MV-4-11 (cell line): ENCODE data around the gene MED15.
"Not testable (repeated sequence)": the region's sequence is repeated elsewhere in the genome, so short reads cannot be mapped to it uniquely, and the experiment has no call there.

Experiments used
- DNase-seq: peaks from one replicate; lab custom pipeline; 2025; lab: John Stamatoyannopoulos, UW

The MED15 gene

DNA sequence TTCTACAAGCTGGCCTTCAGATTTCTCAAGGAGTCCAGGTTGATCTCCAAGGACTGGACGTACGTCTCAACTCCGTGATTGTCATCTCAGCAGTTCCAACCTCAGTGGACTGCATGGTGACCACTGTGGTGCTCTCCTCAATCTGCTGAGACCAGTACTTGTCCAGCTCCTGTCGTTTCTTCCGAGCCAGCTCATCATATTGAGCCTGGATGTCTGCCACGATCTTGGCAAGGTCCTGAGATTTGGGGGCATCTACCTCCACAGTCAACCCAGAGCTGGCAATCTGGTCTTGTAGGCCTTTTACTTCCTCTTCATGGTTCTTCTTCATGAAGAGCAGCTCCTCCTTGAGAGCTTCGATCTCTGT, 24.3 kb upstream of the MED15 start:
- not testable (repeated sequence) for DNase-seq

DNA sequence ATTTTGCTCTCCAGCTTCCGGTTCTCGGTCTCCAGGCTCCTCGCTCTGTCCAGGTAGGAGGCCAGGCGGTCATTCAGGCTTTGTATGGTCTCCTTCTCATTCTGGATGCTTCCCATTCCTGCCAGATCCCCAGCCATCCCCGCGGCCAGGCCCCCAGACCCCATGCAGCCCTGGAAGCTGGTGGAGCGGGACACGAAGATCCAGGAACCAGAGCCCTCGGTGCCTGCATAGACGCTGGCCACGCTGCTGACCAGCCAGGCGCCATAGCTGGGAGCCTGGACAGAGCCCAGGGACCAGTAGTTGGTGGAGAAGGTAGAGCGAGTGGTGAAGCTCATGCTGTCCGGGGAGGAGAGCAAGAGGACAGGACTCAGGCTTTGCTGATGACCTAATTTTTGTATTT, 23.6 kb upstream of the MED15 start:
- no peak for DNase-seq

DNA sequence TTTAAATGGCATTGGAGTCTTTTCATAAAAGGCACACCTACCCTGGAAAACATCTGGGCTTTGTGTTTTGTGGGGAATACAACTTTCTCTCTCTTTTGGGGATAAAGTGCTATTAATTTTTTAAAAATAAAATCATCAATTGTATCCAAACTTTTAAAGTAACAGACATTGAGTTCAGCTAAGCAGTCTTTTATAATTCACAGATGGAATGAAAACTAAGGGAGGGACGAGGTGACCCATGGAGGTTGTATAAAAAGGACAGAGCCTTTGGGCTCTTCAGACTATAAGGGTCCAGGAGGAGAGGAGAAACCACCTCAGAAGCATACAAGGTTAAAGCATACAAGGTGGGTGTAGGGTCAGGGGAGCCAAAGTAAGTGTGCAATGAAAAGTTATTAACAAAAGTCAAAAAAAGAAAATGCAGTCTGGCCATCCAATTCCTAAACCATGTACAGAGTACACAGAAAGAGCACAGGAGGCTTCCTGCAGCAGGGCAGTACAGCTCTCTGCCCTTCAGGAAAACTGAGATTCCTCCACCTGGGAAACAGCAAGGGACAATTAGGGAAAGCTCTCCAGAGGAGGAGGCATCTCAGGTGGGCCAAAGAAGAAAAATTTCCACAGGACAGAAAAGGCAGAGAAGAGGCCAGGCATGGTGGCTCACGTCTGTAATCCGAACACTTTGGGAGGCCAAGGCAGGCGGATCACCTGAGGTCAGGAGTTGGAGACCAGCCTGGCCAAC, 22.3 kb upstream of the MED15 start:
- no peak for DNase-seq

DNA sequence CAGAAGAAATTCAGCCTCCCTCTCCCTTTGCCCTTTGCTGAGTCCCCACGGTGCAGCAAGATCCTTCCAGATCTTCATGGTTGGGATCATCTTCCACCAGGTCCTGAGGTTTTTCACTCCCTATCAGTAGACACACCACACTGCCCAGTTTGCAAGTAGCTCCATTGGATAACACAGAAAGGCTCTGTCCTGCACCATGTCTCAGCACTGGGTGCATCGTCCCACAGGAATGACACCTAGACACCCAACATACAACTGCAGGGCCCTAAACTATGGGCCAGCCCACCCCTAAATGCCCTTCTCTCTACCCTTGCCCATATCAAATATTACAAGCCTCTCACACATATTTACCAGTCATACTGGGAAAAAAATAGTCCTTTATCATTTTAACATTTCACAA, 21.2 kb upstream of the MED15 start:
- no peak for DNase-seq

DNA sequence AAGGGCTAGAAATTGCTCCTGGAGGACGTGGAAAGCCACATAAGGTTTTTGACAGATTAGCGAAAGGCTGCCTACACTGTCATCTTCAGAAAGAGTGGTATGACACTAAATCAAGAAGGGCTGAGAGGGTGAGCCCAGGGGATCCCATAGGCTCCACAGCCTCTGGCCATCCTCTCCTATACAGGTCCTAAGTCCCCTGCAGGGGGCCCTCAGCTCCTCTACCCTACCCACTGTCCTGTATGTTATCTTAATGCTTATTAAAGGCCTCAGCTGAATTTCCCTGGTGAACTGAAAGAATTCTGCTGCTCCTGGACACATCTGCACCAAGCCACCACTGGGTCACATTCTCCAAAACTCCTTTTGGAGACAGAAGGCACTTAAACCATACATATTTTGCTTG, 19.7 kb upstream of the MED15 start:
- DNase-seq, result no peak

DNA sequence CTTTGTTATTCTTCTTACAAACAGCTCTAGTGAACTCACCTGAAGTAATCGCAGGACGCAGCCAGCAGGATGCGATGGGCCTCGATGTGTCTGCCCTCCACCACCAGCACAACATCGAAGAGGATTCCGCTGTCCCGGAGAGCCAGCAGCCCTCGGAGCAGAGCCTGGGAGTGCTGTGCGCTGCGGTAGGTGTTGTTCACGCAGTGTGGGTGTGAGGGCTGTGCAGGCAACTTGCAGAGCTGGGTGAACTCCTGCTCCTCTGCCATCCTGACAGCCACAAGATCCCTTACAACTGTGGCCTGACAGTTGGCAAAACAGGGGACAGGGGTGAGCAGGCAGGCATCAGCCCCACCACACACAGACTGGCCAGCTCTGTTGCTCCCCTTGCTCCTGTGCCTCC, 18.5 kb upstream of the MED15 start:
- no peak for DNase-seq

DNA sequence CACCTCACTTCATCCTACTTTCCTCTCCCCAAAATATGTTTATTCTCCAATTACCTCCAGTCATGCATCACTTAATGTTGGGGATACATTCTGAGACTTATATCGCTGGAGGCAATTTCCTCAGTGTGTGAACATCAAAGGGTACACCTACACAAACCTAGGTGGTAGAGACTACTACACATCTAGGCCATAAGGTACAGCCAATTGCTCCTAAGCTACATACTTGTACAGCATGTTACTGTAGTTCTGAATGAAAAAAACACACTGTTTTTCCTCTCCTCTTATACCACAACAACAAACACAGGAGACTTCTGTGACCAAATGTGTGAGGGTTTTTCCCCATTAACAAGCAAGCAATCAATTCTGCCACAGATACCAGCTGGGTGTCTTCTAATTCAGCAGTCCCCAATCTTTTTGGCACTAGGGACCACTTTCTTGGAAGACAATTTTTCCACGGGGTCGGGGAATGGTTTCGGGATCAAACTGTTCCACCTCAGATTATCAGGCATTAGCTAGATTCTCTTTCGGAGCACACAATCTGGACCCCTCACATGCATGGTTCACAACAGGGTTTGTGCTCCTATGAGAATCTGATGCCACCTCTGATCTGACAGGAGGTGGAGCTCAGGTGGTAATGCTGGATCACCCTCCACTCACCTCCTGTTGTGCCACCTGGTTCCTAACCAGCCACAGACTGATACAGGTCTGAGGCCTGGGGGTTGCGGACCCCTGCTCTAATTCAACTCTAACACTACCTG, 17.0 kb upstream of the MED15 start:
- no peak for DNase-seq

DNA sequence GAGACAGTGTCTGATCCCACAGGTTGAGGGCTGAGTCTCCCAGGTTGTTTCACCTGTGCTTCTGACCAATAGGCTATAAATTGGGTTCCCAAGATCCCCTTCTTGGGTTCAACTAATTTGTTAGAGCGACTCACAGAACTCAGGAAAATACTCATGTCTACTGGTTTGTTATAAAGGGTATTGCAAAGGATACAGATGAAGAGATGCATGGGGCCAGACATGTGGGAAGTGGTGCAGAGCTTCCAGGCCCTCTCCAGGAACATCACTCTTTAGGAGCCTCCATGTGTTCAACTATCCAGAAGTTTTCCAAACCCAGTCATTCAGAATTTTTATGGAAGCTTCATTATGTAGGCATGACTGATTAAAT, 16.5 kb upstream of the MED15 start:
- no peak for DNase-seq

DNA sequence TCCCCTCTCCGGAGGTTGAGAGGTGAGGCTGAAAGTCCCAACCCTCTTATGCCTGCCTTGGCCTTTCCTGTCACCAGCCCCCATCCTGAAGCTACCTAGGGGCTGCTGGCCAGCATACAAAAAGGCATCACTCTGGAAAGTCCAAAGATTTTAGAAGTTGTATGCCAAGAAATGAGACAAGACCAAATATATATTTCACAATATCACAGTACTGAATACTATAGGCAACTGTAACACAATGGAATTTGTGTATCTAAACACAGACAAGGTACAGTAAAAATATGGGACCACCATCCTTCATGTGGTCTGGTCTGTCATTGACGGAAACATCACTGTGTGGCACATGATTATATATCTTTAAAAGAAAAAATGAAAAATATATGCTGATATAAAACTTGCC, 16.1 kb upstream of the MED15 start:
- DNase-seq, result no peak

DNA sequence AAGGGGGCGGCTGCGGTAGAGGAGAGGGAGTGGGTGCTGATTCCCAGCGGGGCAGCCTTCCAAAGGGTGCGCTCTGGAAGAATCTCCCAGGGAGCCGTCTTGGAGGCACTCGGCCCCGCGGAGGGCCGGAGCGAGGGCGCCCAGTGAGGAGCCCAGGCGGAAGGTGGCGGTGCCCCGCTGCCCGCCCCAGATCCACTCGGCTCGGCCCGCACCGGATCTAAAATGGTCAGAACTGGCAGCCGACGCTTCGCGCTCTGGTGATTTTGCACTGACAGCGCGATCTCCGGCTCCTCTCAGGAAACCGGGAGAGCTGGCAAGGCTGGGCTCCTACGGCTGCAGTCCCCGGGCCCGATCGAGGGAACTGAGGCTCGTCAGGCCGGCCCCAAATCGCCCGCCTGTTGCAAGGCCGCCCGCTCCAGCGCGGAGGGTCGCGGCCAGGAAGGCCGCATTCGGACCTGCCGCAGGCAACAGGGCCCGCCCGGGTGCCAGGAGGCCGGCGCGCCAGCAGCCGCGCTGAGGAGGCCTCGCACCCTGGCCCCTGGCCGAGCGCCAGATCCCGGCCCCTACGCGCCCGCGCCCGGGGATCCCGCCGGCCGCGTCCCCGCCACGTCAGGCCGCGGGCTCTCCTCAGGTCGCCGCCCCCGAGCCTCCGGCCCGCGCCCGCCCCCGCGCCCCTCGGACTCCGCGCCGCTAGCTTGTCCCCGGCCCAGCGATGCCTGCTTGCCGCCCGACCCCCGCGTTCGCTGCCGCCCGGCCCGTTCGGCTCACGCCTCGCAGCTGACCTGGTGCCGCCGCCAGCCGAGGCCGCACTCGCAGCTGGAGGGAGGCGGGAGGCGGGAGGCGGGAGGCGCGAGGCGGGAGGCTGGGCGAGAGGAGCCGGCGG, 12.2 kb upstream of the MED15 start, which contains the start of gene KLHL22:
TSS of gene KLHL22 (minus strand) at position 818 of the 883 bp plus-strand sequence. CDS start 6,584 bp downstream, outside the sequence.
- DNase-seq, result no peak

DNA sequence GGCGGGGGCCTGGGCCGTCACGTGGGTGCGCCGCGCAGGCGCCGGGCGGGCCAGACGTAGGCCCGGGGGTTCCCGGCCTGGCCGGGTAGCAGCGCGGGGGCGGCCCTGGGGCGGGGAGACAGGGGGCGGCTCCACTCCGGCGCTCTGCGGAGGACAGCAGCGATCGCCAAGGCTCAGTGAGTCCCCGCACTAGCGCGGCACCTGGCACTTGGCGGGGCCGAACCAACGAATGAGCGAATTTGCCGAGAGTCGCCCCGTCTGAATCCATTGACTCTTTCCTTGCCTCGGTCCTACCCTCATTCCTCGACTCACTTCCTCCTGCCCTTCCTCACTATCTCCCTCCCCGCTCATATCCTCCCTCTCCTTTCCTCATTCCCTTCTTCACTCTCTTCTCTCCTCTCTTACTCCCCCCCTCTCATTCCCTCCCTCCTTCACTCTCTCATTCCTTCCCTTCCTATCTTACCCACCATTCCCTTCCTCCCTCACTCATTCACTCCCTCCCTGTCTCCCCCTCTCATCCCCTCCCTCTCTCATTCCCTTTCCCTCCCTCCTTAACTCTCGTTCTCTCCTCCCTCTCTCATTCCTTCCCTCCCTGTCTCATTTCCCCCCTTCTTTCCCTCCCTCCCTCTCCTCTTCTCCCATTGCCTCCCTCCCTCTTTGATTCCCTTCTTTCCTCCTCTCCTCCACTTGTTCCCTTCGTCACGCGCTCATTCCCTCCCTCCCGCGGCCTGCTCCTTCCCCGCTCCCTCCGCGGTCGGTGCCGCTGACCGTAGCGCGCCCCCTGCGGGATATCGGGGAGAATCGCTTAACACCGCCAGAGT, 11.3 kb upstream of the MED15 start:
- DNase-seq, result peak; percentile 77

DNA sequence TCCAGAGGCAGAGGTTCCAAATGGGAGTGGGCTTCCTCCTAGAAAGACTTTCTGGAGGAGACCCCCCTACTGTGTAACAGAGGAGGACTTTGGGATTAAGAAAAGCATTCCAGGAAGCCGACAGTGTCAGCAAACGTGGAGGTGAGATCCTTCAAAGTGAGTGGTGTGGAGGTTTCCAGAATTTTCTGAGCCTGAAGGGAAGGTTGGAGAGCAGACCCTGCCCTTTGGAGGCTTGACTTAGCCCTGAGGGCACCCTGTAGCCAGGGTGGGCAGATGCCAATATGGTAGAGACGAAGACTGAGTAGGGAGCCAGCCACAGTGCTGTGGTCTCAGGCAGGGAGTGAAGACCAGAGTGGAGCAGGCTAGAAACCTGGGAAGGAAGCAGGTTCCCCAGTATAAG, 10.0 kb upstream of the MED15 start:
- DNase-seq, result no peak

DNA sequence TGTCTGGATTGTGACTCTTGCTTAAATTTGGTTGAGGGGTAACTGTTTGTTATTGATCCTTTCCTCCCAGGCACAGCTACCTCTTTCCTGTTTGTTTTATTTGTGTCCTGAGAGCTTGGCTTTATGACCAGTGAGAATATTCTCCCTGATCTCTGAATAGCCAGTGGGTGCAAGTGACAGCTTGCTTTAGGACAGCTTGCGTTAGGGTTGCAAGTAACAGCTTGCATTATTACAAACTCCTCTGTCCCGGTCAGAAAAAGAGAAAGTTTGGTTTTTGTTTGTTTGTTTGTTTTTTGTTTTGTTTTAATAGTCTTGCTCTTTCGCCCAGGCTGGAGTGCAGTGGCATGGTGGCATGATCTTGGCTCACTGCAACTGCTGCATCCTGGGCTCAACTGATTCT, 8.5 kb upstream of the MED15 start:
- no peak for DNase-seq

DNA sequence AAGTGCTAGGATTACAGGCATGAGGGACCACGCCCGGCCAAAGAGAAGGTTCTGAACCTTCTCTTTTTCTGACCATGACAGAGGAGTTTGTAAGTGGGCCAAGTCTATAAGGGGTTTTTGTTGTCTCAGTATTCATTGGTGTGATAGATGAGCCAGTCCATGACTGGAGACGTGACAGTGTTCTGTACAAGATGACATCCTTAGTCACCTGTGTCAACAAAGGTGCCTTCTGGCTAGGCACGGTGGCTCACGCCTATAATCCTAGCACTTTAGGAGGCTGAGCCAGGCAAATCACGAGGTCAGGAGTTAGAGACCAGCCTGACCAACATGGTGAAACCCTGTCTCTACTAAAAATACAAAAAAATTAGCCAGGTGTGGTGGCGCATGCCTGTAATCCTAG, 7.6 kb upstream of the MED15 start:
- DNase-seq, result no peak

DNA sequence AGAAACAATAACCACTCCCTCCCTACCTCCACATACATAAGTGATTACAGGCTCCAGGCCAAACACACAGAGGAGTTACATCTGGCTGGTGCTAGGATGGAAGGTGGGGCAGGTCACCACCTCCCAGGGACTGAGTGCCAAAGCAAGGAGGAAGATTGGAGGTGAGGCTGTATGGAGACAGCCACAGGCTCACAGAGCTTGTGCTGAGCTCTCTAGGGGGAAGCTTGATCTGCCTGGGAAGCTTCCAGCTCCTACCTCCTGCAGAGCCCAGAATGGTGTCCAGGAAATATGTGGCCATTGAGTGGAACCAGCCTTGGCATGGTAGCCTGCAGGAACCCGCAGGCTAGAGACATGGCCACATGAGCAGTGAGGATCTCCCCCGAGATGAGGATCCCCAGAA, 3.6 kb upstream of the MED15 start:
- DNase-seq, result no peak

DNA sequence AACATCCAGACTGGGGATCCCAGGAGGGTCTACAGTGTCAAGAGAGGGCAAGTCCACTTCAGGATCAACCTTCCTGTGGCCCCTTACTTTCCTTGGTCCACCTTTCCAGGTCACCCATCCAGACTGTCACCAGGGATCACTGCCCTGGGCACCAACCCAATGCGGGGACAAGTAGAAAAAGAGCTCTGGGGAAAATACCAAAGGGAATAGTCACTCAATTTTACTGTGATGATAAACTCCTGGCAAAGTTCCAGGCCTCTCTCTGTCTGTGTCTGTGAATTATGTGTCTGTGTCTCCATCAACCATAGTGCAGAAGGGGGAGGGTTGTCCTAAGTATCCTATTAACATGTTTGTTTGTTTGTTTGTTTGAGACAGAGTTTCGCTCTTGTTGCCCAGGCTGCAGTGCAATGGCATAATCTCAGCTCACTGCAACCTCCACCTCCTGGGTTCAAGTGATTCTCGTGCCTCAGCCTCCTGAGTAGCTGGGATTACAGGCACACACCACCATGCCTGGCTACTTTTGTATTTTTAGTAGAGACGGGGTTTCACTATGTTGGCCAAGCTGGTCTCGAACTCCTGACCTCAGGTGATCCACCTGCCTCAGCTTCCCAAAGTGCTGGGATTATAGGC, 3.0 kb upstream of the MED15 start:
- not testable (repeated sequence) for DNase-seq

DNA sequence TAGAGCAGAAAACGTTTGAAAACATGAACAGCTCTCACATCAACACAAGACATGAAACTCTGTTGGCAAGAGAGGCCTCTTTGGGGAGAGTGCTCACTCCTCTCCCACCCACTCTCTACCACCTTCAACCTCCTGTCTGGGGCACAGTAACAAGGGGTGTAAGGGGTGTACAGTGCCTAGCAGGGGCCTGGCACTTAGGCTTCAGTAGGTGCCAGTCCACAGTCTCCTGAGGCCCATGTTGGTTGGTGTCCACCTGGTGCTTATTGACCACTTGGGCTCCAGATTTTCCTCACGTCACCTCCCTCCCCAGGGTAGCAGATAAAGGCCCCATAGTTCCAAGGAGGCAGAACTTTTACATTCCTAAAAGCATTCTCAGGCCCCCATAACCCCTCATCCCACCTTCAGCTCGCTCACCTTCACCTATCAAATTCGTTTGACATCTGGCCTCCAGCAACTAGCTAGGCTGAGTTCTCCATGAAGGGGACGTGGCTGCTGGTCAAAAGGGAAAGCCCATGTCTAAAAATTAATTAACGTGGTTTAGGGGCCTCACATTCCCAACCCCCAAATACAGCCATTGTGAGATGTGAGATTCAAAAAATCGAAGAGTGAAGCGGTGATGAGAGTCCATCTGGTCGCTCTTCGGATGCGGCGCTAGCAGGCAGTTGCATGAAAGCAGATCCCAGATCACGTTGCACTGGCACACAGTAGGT, 712 bp upstream of the MED15 start:
- DNase-seq, result no peak

DNA sequence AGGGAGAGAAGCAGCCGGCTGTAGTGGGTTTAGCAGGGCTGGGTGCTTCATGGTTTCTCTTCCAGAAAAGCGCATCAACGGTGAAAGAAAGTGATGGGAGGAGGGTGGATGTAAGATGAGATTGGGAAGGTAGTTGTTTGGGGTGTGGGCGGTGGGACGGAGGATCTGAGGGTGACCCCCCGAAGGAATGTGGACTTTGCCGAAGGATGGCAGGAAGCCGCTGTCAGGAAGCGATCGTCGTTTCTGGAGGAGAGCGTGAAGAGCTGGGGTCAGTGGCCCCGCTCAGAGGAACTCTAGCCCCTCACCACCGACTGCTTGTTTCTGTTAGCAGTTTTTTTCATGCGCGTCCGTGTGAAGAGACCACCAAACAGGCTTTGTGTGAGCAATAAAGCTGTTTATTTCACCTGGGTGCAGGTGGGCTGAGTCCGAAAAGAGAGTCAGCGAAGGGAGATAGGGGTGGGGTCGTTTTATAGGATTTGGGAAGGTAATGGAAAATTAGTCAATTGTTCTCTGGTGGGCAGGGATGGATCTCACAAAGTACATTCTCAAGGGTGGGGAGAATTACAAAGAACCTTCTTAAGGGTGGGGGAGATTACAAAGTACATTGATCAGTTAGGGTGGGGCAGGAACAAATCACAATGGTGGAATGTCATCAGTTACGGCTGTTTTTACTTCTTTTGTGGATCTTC, 801 bp downstream of the MED15 start:
- not testable (repeated sequence) for DNase-seq

DNA sequence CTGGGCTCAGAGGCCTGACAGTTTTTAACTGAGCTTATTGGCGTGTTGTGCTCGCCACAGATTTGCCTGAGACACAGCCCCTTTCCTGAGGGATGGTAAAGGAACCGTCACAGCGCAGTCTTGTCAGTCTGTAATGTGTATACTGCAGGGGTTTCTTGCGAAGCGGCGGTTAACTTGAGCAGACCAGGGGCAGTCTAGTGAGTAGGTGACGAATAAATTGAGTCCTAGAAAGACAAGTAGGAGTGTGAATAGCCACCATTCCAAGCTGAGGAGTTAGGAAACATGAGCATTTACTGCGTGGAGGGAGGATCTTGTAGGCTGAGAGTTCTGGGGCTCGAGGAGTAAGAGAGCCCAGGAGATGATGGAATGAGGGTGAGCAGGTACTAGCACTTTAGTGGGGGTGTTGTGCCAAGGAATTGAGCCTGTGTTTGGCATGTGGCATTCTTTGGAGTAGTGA, 1.4 kb downstream of the MED15 start:
- peak; percentile 12 for DNase-seq
